H1 (cell line): ENCODE results near the gene RAB6D. TPM values are rescaled to one million over a fixed set of nuclear protein-coding genes. Genes with fewer than 3 reads are reported as not detected.
"Not testable (repeated sequence)": the region's sequence is repeated elsewhere in the genome, so short reads cannot be mapped to it uniquely, and the experiment has no call there.

ENCODE experiments used
- CTCF ChIA-PET: fragments of 300-600 bp; sonication (Branson Sonifier 250); formaldehyde crosslinking; loops from one replicate; lab custom pipeline; 2021; ENCODE audit not compliant: partially characterized antibody; lab: Charles Lee
- POLR2A ChIA-PET: fragments of 300-600 bp; sonication (Branson Sonifier 250); formaldehyde crosslinking; loops from one replicate; lab custom pipeline; 2021; ENCODE audit warnings: inconsistent platforms; ENCODE audit not compliant: partially characterized antibody; lab: Charles Lee
- DNase-seq, 2 experiments: peaks; one replicate each; pipeline versions ENCODE4 v3.0.0 to v3.0.0-alpha.2; 2010 to 2022; ENCODE audit warnings: low spot score in 2 of 2, low read depth in 1 of 2, mixed read lengths in 1 of 2
- FAIRE-seq: peaks from 2 replicates; lab custom pipeline; 2011; peaks lifted over from hg19 to GRCh38; lab: Jason Lieb, UNC
- H2AFZ ChIP-seq: 2 replicates; pipeline ENCODE4 v1.8.1; 2012; ENCODE audit warnings: low read length, inconsistent platforms
- H2AK5ac ChIP-seq: 2 replicates; pipeline ENCODE4 v1.6.1; 2013; ENCODE audit warnings: low read depth, low read length
- H2BK120ac ChIP-seq: replicated peaks from 2 replicates; pipeline ENCODE3; 2013; ENCODE audit warnings: low read depth, low read length, inconsistent platforms
- H2BK12ac ChIP-seq: 2 replicates; pipeline ENCODE4 v1.6.1; 2013; ENCODE audit warnings: low read depth, low read length
- H2BK15ac ChIP-seq: 2 replicates; pipeline ENCODE4 v1.6.1; 2013; ENCODE audit warnings: low read length
- H2BK20ac ChIP-seq: 2 replicates; pipeline ENCODE4 v1.6.1; 2013; ENCODE audit warnings: low read length
- H2BK5ac ChIP-seq: 2 replicates; pipeline ENCODE4 v1.6.1; 2013; ENCODE audit warnings: low read depth, low read length
- H3K14ac ChIP-seq: 2 replicates; pipeline ENCODE4 v1.6.1; 2013; ENCODE audit warnings: inconsistent platforms; ENCODE audit not compliant: insufficient read length
- H3K18ac ChIP-seq: 2 replicates; pipeline ENCODE4 v1.6.1; 2013; ENCODE audit warnings: low read length; ENCODE audit errors: extremely low read depth
- H3K23ac ChIP-seq: 2 replicates; pipeline ENCODE4 v1.6.1; 2013; ENCODE audit warnings: inconsistent platforms; ENCODE audit not compliant: insufficient read length
- H3K23me2 ChIP-seq: 2 replicates; pipeline ENCODE4 v1.6.1; 2013; ENCODE audit warnings: low read depth, low read length
- H3K27ac ChIP-seq: 2 replicates; pipeline ENCODE4 v1.6.1; 2011; ENCODE audit warnings: low read depth, low read length, inconsistent platforms
- H3K27me3 ChIP-seq, 4 experiments: replicated peaks in 1 of 4; 1 replicate in 1 of 4; 2 replicates in 3 of 4; pipeline versions ENCODE4 v1.6.1 to v1.8.1; 2011 to 2013; ENCODE audit warnings: low read length in 3 of 4, mild to moderate bottlenecking in 3 of 4, inconsistent platforms in 2 of 4, mixed read lengths in 2 of 4, moderate library complexity in 1 of 4; ENCODE audit not compliant: control insufficient read depth in 3 of 4, insufficient read depth in 3 of 4; ENCODE audit errors: extremely low read depth in 1 of 4
- H3K36me3 ChIP-seq, 4 experiments: 2 replicates each; pipeline versions ENCODE4 v1.6.1 to v1.8.1; 2011 to 2013; ENCODE audit warnings: mild to moderate bottlenecking in 4 of 4, low read length in 3 of 4, moderate library complexity in 2 of 4, control low read depth in 1 of 4, inconsistent platforms in 1 of 4; ENCODE audit not compliant: insufficient read depth in 4 of 4, control insufficient read depth in 2 of 4
- H3K4ac ChIP-seq: replicated peaks from 2 replicates; pipeline ENCODE3; 2013; ENCODE audit warnings: low read length, low read depth, mixed read lengths, inconsistent platforms; ENCODE audit not compliant: insufficient read length
- H3K4me1 ChIP-seq, 4 experiments: replicated peaks in 1 of 4; 1 replicate in 1 of 4; 2 replicates in 3 of 4; pipeline versions ENCODE4 v1.6.1 to v1.8.1; 2011 to 2013; ENCODE audit warnings: low read length in 3 of 4, inconsistent platforms in 2 of 4, mixed read lengths in 1 of 4; ENCODE audit not compliant: insufficient read depth in 4 of 4, control insufficient read depth in 3 of 4
- H3K4me2 ChIP-seq, 2 experiments: 2 replicates each; pipeline versions ENCODE4 v1.6.1 to v1.8.1; 2011 to 2013; ENCODE audit warnings: low read depth in 2 of 2, low read length in 2 of 2, control low read depth in 1 of 2, inconsistent platforms in 1 of 2, mild to moderate bottlenecking in 1 of 2; ENCODE audit not compliant: insufficient read depth in 1 of 2
- H3K4me3 ChIP-seq, 4 experiments: fragments of 200-600, 300-600 bp in 1 of 4; sonication (generic), shearing (Covaris generic), sonication (Bioruptor Twin) in 1 of 4; 2 replicates each; pipeline versions ENCODE4 v1.5.1 to v1.8.1; 2011 to 2016; ENCODE audit warnings: low read length in 4 of 4, low read depth in 3 of 4, control low read depth in 2 of 4, inconsistent platforms in 2 of 4, mild to moderate bottlenecking in 2 of 4, mixed read lengths in 1 of 4, moderate library complexity in 1 of 4; ENCODE audit not compliant: insufficient read depth in 2 of 4; ENCODE audit errors: extremely low read depth in 1 of 4
- H3K56ac ChIP-seq: replicated peaks from 2 replicates; pipeline ENCODE3; 2013; ENCODE audit warnings: low read depth, mild to moderate bottlenecking, mixed read lengths, low read length, inconsistent platforms; ENCODE audit not compliant: insufficient read length
- H3K79me1 ChIP-seq: 2 replicates; pipeline ENCODE4 v1.6.1; 2013; ENCODE audit warnings: low read depth, low read length, control low read depth
- H3K79me2 ChIP-seq, 2 experiments: 2 replicates each; pipeline versions ENCODE4 v1.6.1 to v1.8.1; 2012 to 2013; ENCODE audit warnings: low read length in 2 of 2, mild to moderate bottlenecking in 2 of 2, inconsistent platforms in 1 of 2; ENCODE audit not compliant: insufficient read depth in 2 of 2, control insufficient read depth in 1 of 2
- H3K9ac ChIP-seq, 4 experiments: replicated peaks in 1 of 4; 1 replicate in 1 of 4; 2 replicates in 3 of 4; pipeline versions ENCODE4 v1.6.1 to v1.8.1; 2011 to 2013; ENCODE audit warnings: low read depth in 3 of 4, low read length in 3 of 4, control low read depth in 2 of 4, mild to moderate bottlenecking in 2 of 4, moderate library complexity in 2 of 4, inconsistent platforms in 1 of 4; ENCODE audit errors: extremely low read depth in 1 of 4
- H3K9me3 ChIP-seq, 2 experiments: 2 replicates each; pipeline versions ENCODE4 v1.6.1 to v1.8.1; 2012 to 2013; ENCODE audit warnings: mild to moderate bottlenecking in 2 of 2, moderate library complexity in 2 of 2, control low read depth in 1 of 2, inconsistent platforms in 1 of 2, low read depth in 1 of 2, low read length in 1 of 2, mixed read lengths in 1 of 2; ENCODE audit not compliant: insufficient read depth in 2 of 2
- H4K20me1 ChIP-seq, 2 experiments: replicated peaks in 1 of 2; 2 replicates each; pipeline versions ENCODE3 to v1.8.1; 2011 to 2013; ENCODE audit warnings: inconsistent platforms in 2 of 2, low read length in 2 of 2, mild to moderate bottlenecking in 1 of 2; ENCODE audit not compliant: insufficient read depth in 2 of 2, control insufficient read depth in 1 of 2
- H4K5ac ChIP-seq: 2 replicates; pipeline ENCODE4 v1.6.1; 2013; ENCODE audit warnings: low read length, low read depth, mixed read lengths, inconsistent platforms; ENCODE audit not compliant: insufficient read length
- H4K8ac ChIP-seq: 2 replicates; pipeline ENCODE4 v1.8.0; 2013; ENCODE audit warnings: mild to moderate bottlenecking, moderate library complexity, low read length, inconsistent platforms; ENCODE audit not compliant: insufficient read depth; ENCODE audit errors: extremely low read depth
- H4K91ac ChIP-seq: replicated peaks from 2 replicates; pipeline ENCODE3; 2013; ENCODE audit warnings: low read length, mixed read lengths, inconsistent platforms; ENCODE audit not compliant: insufficient read length
- TBP ChIP-seq: IDR thresholded peaks from 2 replicates; pipeline ENCODE4 v1.6.1; 2011; ENCODE audit warnings: low read depth, low read length, improper control_type of control experiment
- WGBS, 2 experiments: shearing (Covaris generic) in 1 of 2; methylation state at CpG; one replicate each; pipeline versions ENCODE4 v1.1.6 to v1.1.7; 2013 to 2015; ENCODE audit warnings: low lambda C conversion rate in 2 of 2, mixed read lengths in 2 of 2, inconsistent platforms in 1 of 2, low coverage in 1 of 2, missing lambda C conversion rate in 1 of 2; ENCODE audit not compliant: insufficient replicate concordance in 2 of 2, insufficient coverage in 1 of 2, insufficient read length in 1 of 2; ENCODE audit errors: extremely low coverage in 1 of 2, missing lambda C conversion rate in 1 of 2; 5-methylcytosine and 5-hydroxymethylcytosine counted together
- polyA plus RNA-seq, 7 experiments: library from polyadenylated mRNA; depleted of rRNA in 3 of 7; stranded (reverse) in 5 of 7; unstranded in 2 of 7; fragments of >200 nt in 5 of 7; fragments of 200-250 nt in 2 of 7; gene quantifications; 1 replicate in 5 of 7; 2 replicates in 1 of 7; 4 replicates in 1 of 7; pipeline versions ENCODE4 v1.2.1 to v1.2.3, GENCODE V29; 2011 to 2013; ENCODE audit warnings: missing spikeins in 2 of 7, mixed read lengths in 2 of 7
- total RNA-seq: library from RNA; stranded (reverse); fragmentation: NEBNext Ultra II Directional; extraction: Animal tissue kit (Norgen Biotek cat#: 25700); gene quantifications from 2 replicates; pipeline ENCODE4 v1.2.1, GENCODE V29; 2021

Gene RAB6D
- total and polyA plus RNA-seq, 2 of the 8 experiments (the other 6 are each of a cell fraction or from before 2014, with no cell fraction given), result 0.05 to 0.22 TPM

DNA sequence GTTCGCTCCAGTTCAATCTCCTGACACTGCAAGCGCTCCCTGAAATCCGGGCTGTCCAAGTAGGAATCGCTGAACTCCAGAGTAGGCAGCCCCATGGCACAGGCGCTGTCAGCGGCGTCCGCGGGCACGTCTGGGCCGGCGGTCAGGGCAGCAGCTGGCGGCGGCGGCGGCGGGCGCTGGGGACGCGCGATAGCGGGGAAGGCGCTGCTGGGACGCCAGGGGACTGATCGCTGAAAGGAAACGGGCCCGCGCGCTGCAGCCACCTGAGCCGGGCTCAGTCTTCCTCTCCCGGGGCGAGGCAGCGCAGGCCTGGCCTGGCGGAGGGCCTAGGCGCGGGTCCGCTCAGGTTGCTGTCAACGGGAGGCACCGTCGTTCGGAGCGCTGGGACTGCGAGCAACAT, 33.0 kb downstream of the RAB6D start:
- H4K20me1 ChIP-seq, H3K36me3 ChIP-seq, H4K5ac ChIP-seq, FAIRE-seq, H4K91ac ChIP-seq, H3K9ac ChIP-seq, H3K23ac ChIP-seq, H3K4me1 ChIP-seq, H2BK5ac ChIP-seq, H3K27me3 ChIP-seq, H3K79me1 ChIP-seq, H3K79me2 ChIP-seq, H2BK120ac ChIP-seq, H3K23me2 ChIP-seq, POLR2A ChIA-PET, H2BK12ac ChIP-seq, H2BK15ac ChIP-seq, H3K56ac ChIP-seq, CTCF ChIA-PET, H4K8ac ChIP-seq, H3K18ac ChIP-seq, H2AK5ac ChIP-seq, H3K4ac ChIP-seq, H2BK20ac ChIP-seq, H2AFZ ChIP-seq, H3K9me3 ChIP-seq, H3K27ac ChIP-seq, H3K14ac ChIP-seq: not testable (repeated sequence)
- peak; percentile 46; the same call in 1 of the 2 replicates for TF ChIP-seq TBP
- DNase-seq, result peak; percentile 9 to 74
- Histone ChIP-seq H3K4me2 (peak overlapping the region in 1 of 2 experiments; percentile 33; a peak in 2 of 4 replicates), H3K4me3 (peak overlapping the region in 1 of 4 experiments; percentile 42; a peak in 3 of 8 replicates)
- WGBS, 2 experiments, result 3% methylated on average over 19 of the region's 43 CpGs; no CpG with 5 or more reads in 1 of the 2 experiments
